HL-60 (cell line): ENCODE measurements around the gene ACACB.

Source experiments
- DNase-seq, 2 experiments: peaks; one replicate each; pipeline ENCODE4 v3.0.0-alpha.2; 2010 to 2020; ENCODE audit warnings: low read depth in 1 of 2, low spot score in 1 of 2
- H3K27ac ChIP-seq: fragments of 250-450 bp; sonication (Bioruptor Pico); replicated peaks from 2 replicates; pipeline ENCODE4 v1.5.1; 2020; ENCODE audit warnings: mild to moderate bottlenecking, moderate library complexity
- H3K27me3 ChIP-seq: fragments of 250-450 bp; sonication (Bioruptor Pico); 2 replicates; pipeline ENCODE4 v1.5.1; 2021; ENCODE audit warnings: mild to moderate bottlenecking, moderate library complexity; ENCODE audit not compliant: insufficient read depth, poor library complexity, severe bottlenecking
- H3K4me3 ChIP-seq: replicated peaks from 2 replicates; pipeline ENCODE4 v1.5.1; 2011; ENCODE audit warnings: mild to moderate bottlenecking, control low read depth, low read length; ENCODE audit not compliant: insufficient read depth
- CTCF ChIP-seq: IDR thresholded peaks from one replicate; pipeline ENCODE4 v1.5.1; 2011; ENCODE audit warnings: low read length, control low read depth, inconsistent platforms; ENCODE audit not compliant: insufficient read depth
- GABPA ChIP-seq: IDR thresholded peaks from 2 replicates; pipeline ENCODE4 v1.6.1; 2012; ENCODE audit warnings: low read depth
- POLR2AphosphoS5 ChIP-seq: IDR thresholded peaks from 2 replicates; pipeline ENCODE4 v1.6.1; 2012; ENCODE audit warnings: low read depth
- SPI1 ChIP-seq: IDR thresholded peaks from 2 replicates; pipeline ENCODE4 v1.6.1; 2012; ENCODE audit warnings: low read depth, mild to moderate bottlenecking, borderline replicate concordance
- TF ChIP-seq, protein P1 (sequence below): IDR thresholded peaks from 2 replicates; pipeline ENCODE4 v1.6.1; 2012; ENCODE audit warnings: low read depth; ENCODE audit not compliant: insufficient replicate concordance

The ACACB gene

DNA sequence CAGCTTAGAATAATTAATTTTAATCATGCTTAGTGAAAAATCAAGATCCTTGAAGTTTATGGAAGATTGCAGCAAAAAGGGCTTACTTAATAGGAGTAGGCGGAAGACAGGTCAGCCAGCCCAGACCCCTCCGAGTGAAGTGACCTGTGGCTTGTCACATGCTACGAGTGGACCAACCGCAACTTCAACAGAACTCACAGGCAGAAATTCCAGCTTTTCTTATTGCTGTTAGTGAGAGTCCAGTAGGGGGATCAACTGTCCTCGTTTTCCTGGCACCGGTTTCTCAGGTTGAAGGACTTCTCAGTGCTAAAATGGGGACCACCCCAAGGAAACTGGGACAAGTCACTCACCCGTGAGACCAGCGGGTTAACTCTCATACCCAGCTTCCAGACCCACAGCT is 72.9 kb downstream of the ACACB start:
- Histone ChIP-seq H3K27me3 (no peaks in the 10 kb centered on the region), H3K27ac (no peak overlapping the region), H3K4me3 (no peak overlapping the region)
- DNase-seq: no peak
- TF ChIP-seq, protein P1, sequence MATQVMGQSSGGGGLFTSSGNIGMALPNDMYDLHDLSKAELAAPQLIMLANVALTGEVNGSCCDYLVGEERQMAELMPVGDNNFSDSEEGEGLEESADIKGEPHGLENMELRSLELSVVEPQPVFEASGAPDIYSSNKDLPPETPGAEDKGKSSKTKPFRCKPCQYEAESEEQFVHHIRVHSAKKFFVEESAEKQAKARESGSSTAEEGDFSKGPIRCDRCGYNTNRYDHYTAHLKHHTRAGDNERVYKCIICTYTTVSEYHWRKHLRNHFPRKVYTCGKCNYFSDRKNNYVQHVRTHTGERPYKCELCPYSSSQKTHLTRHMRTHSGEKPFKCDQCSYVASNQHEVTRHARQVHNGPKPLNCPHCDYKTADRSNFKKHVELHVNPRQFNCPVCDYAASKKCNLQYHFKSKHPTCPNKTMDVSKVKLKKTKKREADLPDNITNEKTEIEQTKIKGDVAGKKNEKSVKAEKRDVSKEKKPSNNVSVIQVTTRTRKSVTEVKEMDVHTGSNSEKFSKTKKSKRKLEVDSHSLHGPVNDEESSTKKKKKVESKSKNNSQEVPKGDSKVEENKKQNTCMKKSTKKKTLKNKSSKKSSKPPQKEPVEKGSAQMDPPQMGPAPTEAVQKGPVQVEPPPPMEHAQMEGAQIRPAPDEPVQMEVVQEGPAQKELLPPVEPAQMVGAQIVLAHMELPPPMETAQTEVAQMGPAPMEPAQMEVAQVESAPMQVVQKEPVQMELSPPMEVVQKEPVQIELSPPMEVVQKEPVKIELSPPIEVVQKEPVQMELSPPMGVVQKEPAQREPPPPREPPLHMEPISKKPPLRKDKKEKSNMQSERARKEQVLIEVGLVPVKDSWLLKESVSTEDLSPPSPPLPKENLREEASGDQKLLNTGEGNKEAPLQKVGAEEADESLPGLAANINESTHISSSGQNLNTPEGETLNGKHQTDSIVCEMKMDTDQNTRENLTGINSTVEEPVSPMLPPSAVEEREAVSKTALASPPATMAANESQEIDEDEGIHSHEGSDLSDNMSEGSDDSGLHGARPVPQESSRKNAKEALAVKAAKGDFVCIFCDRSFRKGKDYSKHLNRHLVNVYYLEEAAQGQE: no peak

DNA sequence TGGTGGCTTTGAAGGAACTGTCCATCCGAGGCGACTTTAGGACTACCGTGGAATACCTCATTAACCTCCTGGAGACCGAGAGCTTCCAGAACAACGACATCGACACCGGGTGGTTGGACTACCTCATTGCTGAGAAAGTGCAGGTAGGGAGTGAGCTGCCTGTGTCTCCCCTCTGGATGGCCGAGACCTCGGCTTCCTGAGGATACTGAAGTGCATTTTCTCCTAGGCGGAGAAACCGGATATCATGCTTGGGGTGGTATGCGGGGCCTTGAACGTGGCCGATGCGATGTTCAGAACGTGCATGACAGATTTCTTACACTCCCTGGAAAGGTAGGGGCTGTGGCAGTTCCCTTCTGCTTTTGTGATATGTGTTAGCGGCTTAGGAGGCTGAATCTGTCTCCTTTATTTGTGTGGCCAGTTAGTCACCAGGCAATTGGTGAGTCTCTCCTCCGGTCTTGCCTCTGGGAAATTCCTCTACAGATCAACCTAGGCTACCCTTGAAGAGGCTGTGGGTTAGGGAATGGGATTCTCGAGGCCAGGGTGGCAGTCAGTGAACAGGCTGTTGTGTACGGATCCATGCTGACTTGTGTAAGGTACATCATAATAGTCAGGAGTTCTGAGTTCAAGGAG is 75.3 kb downstream of the ACACB start:
- no peak overlapping the region for H3K4me3 ChIP-seq

DNA sequence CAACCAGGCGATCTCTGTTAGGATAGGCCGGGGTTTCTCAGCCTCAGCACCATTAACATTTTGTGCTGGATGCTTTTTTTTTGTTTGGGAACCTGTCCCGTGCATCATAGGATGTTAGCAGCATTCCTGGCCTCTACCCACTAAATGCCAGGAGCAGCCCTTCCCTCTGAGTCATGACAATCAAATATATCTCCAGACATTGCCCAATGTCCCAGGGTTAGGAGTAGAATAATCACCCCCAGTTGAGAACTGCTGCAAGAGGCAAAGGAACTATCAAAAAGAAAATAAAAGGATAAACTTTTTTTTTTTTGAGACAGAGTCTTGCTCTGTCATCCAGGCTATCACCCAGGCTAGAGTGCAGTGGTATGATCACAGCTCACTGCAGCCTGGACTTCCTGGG is 76.0 kb downstream of the ACACB start:
- DNase-seq: no peak
- Histone ChIP-seq H3K4me3 (no peak overlapping the region), H3K27me3 (no peaks in the 10 kb centered on the region), H3K27ac (no peak overlapping the region)
- TF ChIP-seq CTCF: no peak
- TF ChIP-seq POLR2AphosphoS5: no peak
- TF ChIP-seq, protein P1: no peak
- TF ChIP-seq SPI1: no peak
- no peak for TF ChIP-seq GABPA

More for the DNA sequence above, 75.3 kb downstream of the ACACB start:
- DNase-seq: no peak
- Histone ChIP-seq H3K27me3 (no peaks in the 10 kb centered on the region), H3K27ac (no peak overlapping the region)
- TF ChIP-seq CTCF: no peak
- TF ChIP-seq, protein P1: no peak
- no peak for TF ChIP-seq POLR2AphosphoS5
- no peak for TF ChIP-seq SPI1
- TF ChIP-seq GABPA: no peak

GRCh38 chr12:109193896-109194295 is 77.5 kb downstream of the ACACB start:
- H3K27ac ChIP-seq: no peak overlapping the region
- TF ChIP-seq, protein P1: no peak
- no peak for TF ChIP-seq SPI1
- TF ChIP-seq CTCF: no peak
- TF ChIP-seq POLR2AphosphoS5: no peak
- TF ChIP-seq GABPA: no peak
- H3K27me3 ChIP-seq: no peaks in the 10 kb centered on the region
- H3K4me3 ChIP-seq: no peak overlapping the region
- DNase-seq: no peak
